PFSK-1 (cell line): ENCODE data around the gene ACSL3.

Experiments used
- FOXP2 ChIP-seq: optimal IDR thresholded peaks from 2 replicates; pipeline ENCODE3; 2011; ENCODE audit warnings: borderline replicate concordance, control low read depth, inconsistent platforms; ENCODE audit not compliant: insufficient read depth; ENCODE audit errors: extremely low read length, extremely low read depth
- POLR2AphosphoS5 ChIP-seq: IDR thresholded peaks from 2 replicates; pipeline ENCODE4 v1.6.1; 2012; ENCODE audit warnings: low read depth, mild to moderate bottlenecking, control low read depth, low read length, moderate library complexity
- REST ChIP-seq, 2 experiments: IDR thresholded peaks; 2 replicates each; pipeline versions ENCODE4 v1.6.1 to v1.8.0; 2011 to 2012; ENCODE audit warnings: low read depth in 2 of 2, low read length in 2 of 2, control low read depth in 1 of 2, inconsistent platforms in 1 of 2, mild to moderate bottlenecking in 1 of 2, moderate library complexity in 1 of 2; ENCODE audit not compliant: insufficient read depth in 1 of 2
- SIN3A ChIP-seq: IDR thresholded peaks from 2 replicates; pipeline ENCODE4 v1.6.1; 2012; ENCODE audit warnings: mild to moderate bottlenecking, low read length, moderate library complexity, borderline replicate concordance; ENCODE audit not compliant: insufficient read depth
- TAF1 ChIP-seq: IDR thresholded peaks from 2 replicates; pipeline ENCODE4 v1.6.1; 2012; ENCODE audit warnings: low read length, control low read depth, borderline replicate concordance; ENCODE audit not compliant: insufficient read depth

Gene ACSL3

GRCh38 chr2:222939208-222939856 lies 78.5 kb downstream of the ACSL3 start:
- TF ChIP-seq POLR2AphosphoS5 (no peak), FOXP2 (no peak), TAF1 (no peak), REST (IDR thresholded peaks at IDR 0.05; ENCODE audit: insufficient read depth in 1 of 2, low read depth in 2 of 2, low read length in 2 of 2) (peak in 1 of 2 experiments; percentile 87; a peak in 2 of 4 replicates)

GRCh38 chr2:222939979-222940378 lies 79.1 kb downstream of the ACSL3 start:
- TF ChIP-seq REST (IDR thresholded peaks at IDR 0.05; ENCODE audit: insufficient read depth in 1 of 2, low read depth in 2 of 2, low read length in 2 of 2) (no peak), POLR2AphosphoS5 (no peak), SIN3A (no peak), TAF1 (no peak), FOXP2 (no peak)

GRCh38 chr2:222941510-222942032 lies 80.7 kb downstream of the ACSL3 start:
- TF ChIP-seq FOXP2, result no peak
- no peak for TF ChIP-seq REST (IDR thresholded peaks at IDR 0.05; ENCODE audit: insufficient read depth in 1 of 2, low read depth in 2 of 2, low read length in 2 of 2)
- no peak for TF ChIP-seq SIN3A
- TF ChIP-seq TAF1, result no peak
- no peak for TF ChIP-seq POLR2AphosphoS5

- no peak for TF ChIP-seq TAF1
- no peak for TF ChIP-seq FOXP2
- no peak for TF ChIP-seq REST (IDR thresholded peaks at IDR 0.05; ENCODE audit: insufficient read depth in 1 of 2, low read depth in 2 of 2, low read length in 2 of 2)
- no peak for TF ChIP-seq SIN3A
- TF ChIP-seq POLR2AphosphoS5, result no peak
Observed at GRCh38 chr2:222942561-222942960, 81.7 kb downstream of the ACSL3 start.
